OCI-LY7 (cell line): ENCODE data around the gene MIOS. TPM values are rescaled to one million over a fixed set of nuclear protein-coding genes. Genes with fewer than 3 reads are reported as not detected.

Experiments
- BruUV-seq: library from RNA; stranded (reverse); fragments of 400-500 nt; replicated peaks from 2 replicates; lab custom pipeline; 2021; lab: Mats Ljungman, UMichigan
- CTCF ChIA-PET: fragments of 300-600 bp; sonication (Branson Sonifier 250); formaldehyde crosslinking; loops from one replicate; lab custom pipeline; 2022; ENCODE audit warnings: antibody characterized with exemption; ENCODE audit not compliant: unreplicated experiment; lab: Charles Lee
- POLR2A ChIA-PET: fragments of 300-600 bp; sonication (Branson Sonifier 250); formaldehyde crosslinking; loops from one replicate; lab custom pipeline; 2022; ENCODE audit warnings: antibody characterized with exemption; lab: Charles Lee
- DNase-seq: peaks from one replicate; pipeline ENCODE4 v3.0.0-alpha.2; 2015; ENCODE audit warnings: low spot score
- H2AFZ ChIP-seq: fragments of 200-600 bp; sonication (generic), shearing (Covaris generic); 2 replicates; pipeline ENCODE4 v1.6.1; 2014; ENCODE audit warnings: mild to moderate bottlenecking, antibody characterized with exemption, low read length, moderate library complexity
- H3K27ac ChIP-seq: fragments of 200-600 bp; sonication (generic); 2 replicates; pipeline ENCODE4 v1.5.1; 2014; ENCODE audit warnings: mixed run types, low read depth, mild to moderate bottlenecking, moderate library complexity, low read length, inconsistent platforms; ENCODE audit not compliant: poor library complexity, severe bottlenecking
- H3K36me3 ChIP-seq: fragments of 200-600 bp; sonication (generic); 2 replicates; pipeline ENCODE4 v1.6.1; 2014; ENCODE audit warnings: mild to moderate bottlenecking, antibody characterized with exemption, low read length, moderate library complexity, mixed read lengths; ENCODE audit not compliant: insufficient read depth
- H3K4me1 ChIP-seq: fragments of 200-600 bp; sonication (generic); 2 replicates; pipeline ENCODE4 v1.5.1; 2014; ENCODE audit warnings: mild to moderate bottlenecking, low read length; ENCODE audit not compliant: insufficient read depth, poor library complexity, severe bottlenecking
- H3K4me2 ChIP-seq: fragments of 200-600 bp; sonication (generic); 2 replicates; pipeline ENCODE4 v1.6.1; 2014; ENCODE audit warnings: mild to moderate bottlenecking, low read length
- H3K4me3 ChIP-seq: fragments of 200-600 bp; sonication (generic); 2 replicates; pipeline ENCODE4 v1.5.1; 2014; ENCODE audit warnings: mild to moderate bottlenecking, low read depth, low read length; ENCODE audit not compliant: poor library complexity, severe bottlenecking
- H3K79me2 ChIP-seq: fragments of 200-600 bp; sonication (generic); 2 replicates; pipeline ENCODE4 v1.6.1; 2016; ENCODE audit warnings: low read depth, mild to moderate bottlenecking, low read length, moderate library complexity, mixed read lengths; ENCODE audit not compliant: insufficient read depth
- H3K9me2 ChIP-seq: fragments of 200-600 bp; sonication (generic); 2 replicates; pipeline ENCODE4 v1.6.1; 2016; ENCODE audit warnings: mild to moderate bottlenecking, low read length, mixed read lengths; ENCODE audit not compliant: insufficient read depth
- H3K9me3 ChIP-seq: fragments of 200-600 bp; sonication (generic); 2 replicates; pipeline ENCODE4 v1.6.1; 2014; ENCODE audit warnings: mild to moderate bottlenecking, mixed run types, low read length, mixed read lengths
- H4K20me1 ChIP-seq: fragments of 200-600 bp; sonication (generic); 2 replicates; pipeline ENCODE4 v1.6.1; 2014; ENCODE audit warnings: mild to moderate bottlenecking, antibody characterized with exemption, low read length, moderate library complexity, mixed read lengths; ENCODE audit not compliant: insufficient read depth
- CTCF ChIP-seq: fragments of 200-600 bp; sonication (generic); conservative IDR thresholded peaks from 2 replicates; pipeline ENCODE4 v1.5.1; 2014; ENCODE audit warnings: mild to moderate bottlenecking, antibody characterized with exemption, low read length, moderate library complexity, mixed read lengths
- EZH2phosphoT487 ChIP-seq: fragments of 200-600 bp; sonication (generic); IDR thresholded peaks from 2 replicates; pipeline ENCODE4 v1.6.1; 2018; ENCODE audit warnings: low read depth, borderline replicate concordance, mild to moderate bottlenecking, mixed run types, antibody characterized with exemption, low read length, moderate library complexity, mixed read lengths
- intact Hi-C: fragments of 100-400 bp; cut with micrococcal nuclease; formaldehyde crosslinking; loops from one replicate; pipeline ENCODE4 v1.10.0; 2022; ENCODE audit not compliant: unreplicated experiment
- total RNA-seq, 2 experiments: library from RNA; depleted of rRNA in 1 of 2; stranded (reverse); fragments of >200 nt in 1 of 2; shearing (Covaris generic) in 1 of 2; gene quantifications; 2 replicates each; pipeline ENCODE4 v1.2.3, GENCODE V29; 2014 to 2022

The MIOS gene
- total RNA-seq, 2 experiments from 2014 or later, result 24.9 to 25.8 TPM

GRCh38 chr7:7639847-7640220, 73.2 kb downstream of the MIOS start:
- peaks cover 45% of the 10 kb centered on the region; the same call in 1 of the 2 replicates for H3K79me2 ChIP-seq
- CTCF ChIA-PET, result interaction anchor here (1.2 kb wide), 1 partner anchor 10 kb away, joined by 3 read pairs; no protein-coding TSS in a partner anchor

GRCh38 chr7:7640221-7641128, 73.8 kb downstream of the MIOS start, which contains the start of gene UMAD1:
TSS of gene UMAD1 (plus strand) at chr7:7640752. CDS start at chr7:7673372, 32,620 bp downstream.
- DNase-seq, result peak; percentile 99
- Histone ChIP-seq H3K9me2 (no peaks in the 10 kb centered on the region), H4K20me1 (peaks cover 3% of the 10 kb centered on the region; the same call in 1 of the 2 replicates), H3K36me3 (peaks cover 21% of the 10 kb centered on the region), H3K9me3 (no peaks in the 10 kb centered on the region), H3K4me1 (peaks cover 28% of the 10 kb centered on the region), H3K27ac (peak within 1 kb of the TSS; percentile 72), H2AFZ (peak within 1 kb of the TSS; percentile 93), H3K4me2 (peak within 1 kb of the TSS; percentile 77), H3K79me2 (peaks cover 45% of the 10 kb centered on the region; the same call in 1 of the 2 replicates), H3K4me3 (peak within 1 kb of the TSS; percentile 92)
- CTCF ChIA-PET, result interaction anchor here (1.1 to 1.2 kb wide), 2 partner anchors 11 to 458 kb away, joined by 3 read pairs; no protein-coding TSS in a partner anchor
- no peak for TF ChIP-seq CTCF
- TF ChIP-seq EZH2phosphoT487, result no peak
- POLR2A ChIA-PET, result interaction anchor here (0.6 to 2.9 kb wide), 14 partner anchors 11 to 576 kb away, joined by 3 to 17 read pairs (median 4); no protein-coding TSS in a partner anchor
- intact Hi-C loops, result loop anchor here (1.0 to 10.0 kb wide), 5 partner anchors 73 to 536 kb away; partner anchors contain the start of genes C1GALT1 and GLCCI1
- no TSS peak for BruUV-seq

More at GRCh38 chr7:7639847-7640220, 73.2 kb downstream of the MIOS start:
- Histone ChIP-seq H3K4me2 (peak overlapping the region; percentile 76), H3K9me3 (no peaks in the 10 kb centered on the region), H3K4me3 (peak overlapping the region; percentile 92), H3K36me3 (peaks cover 25% of the 10 kb centered on the region), H3K9me2 (no peaks in the 10 kb centered on the region), H2AFZ (peak overlapping the region; percentile 92), H4K20me1 (peaks cover 3% of the 10 kb centered on the region; the same call in 1 of the 2 replicates), H3K27ac (peak overlapping the region; percentile 72), H3K4me1 (peaks cover 28% of the 10 kb centered on the region)
- intact Hi-C loops, result loop anchor here (1.0 to 10.0 kb wide), 5 partner anchors 73 to 537 kb away; partner anchors contain the start of genes C1GALT1 and GLCCI1
- peak; percentile 71 for DNase-seq
- POLR2A ChIA-PET, result interaction anchor here (0.8 to 2.9 kb wide), 7 partner anchors 23 to 458 kb away, joined by 3 to 17 read pairs (median 5); no protein-coding TSS in a partner anchor
- TF ChIP-seq CTCF, result no peak
- no peak for TF ChIP-seq EZH2phosphoT487
- BruUV-seq, result TSS peak; percentile 83
